Thoracic aorta (tissue), 2 donors: ENCODE results near the gene COLEC12. TPM values are rescaled to one million over a fixed set of nuclear protein-coding genes. Genes with fewer than 3 reads are reported as not detected.

Experiments used
- ATAC-seq: fragments of 150-250 bp; one replicate; pipeline ENCODE4 v1.8.0; 2017; ENCODE audit warnings: low read depth; ENCODE audit not compliant: insufficient number of reproducible peaks, low FRiP score
- DNase-seq: peaks from one replicate; pipeline ENCODE4 v3.0.0-alpha.2; 2020; ENCODE audit warnings: low spot score
- H3K27ac ChIP-seq, 2 donors: fragments of 200-600 bp; sonication (generic); 1 replicate in 1 of 2; 2 replicates in 1 of 2; pipeline ENCODE4 v1.5.1; 2016; ENCODE audit warnings: mild to moderate bottlenecking in 2 of 2, moderate library complexity in 2 of 2
- H3K27me3 ChIP-seq: fragments of 200-600 bp; sonication (generic); replicated peaks from 2 replicates; pipeline ENCODE4 v1.6.0; 2016; ENCODE audit warnings: mild to moderate bottlenecking; ENCODE audit not compliant: insufficient read depth
- H3K36me3 ChIP-seq: fragments of 200-600 bp; sonication (generic); one replicate; pipeline ENCODE4 v1.5.1; 2016
- H3K4me1 ChIP-seq, 2 donors: fragments of 200-600 bp; sonication (generic); 1 replicate in 1 of 2; 2 replicates in 1 of 2; pipeline versions ENCODE4 v1.5.1 to v1.6.0; 2016; ENCODE audit warnings: low read depth in 2 of 2, mild to moderate bottlenecking in 1 of 2; ENCODE audit not compliant: control insufficient read depth in 1 of 2
- H3K4me3 ChIP-seq: fragments of 200-600 bp; sonication (generic); 2 replicates; pipeline ENCODE4 v1.5.1; 2016; ENCODE audit warnings: mild to moderate bottlenecking
- H3K9me3 ChIP-seq: fragments of 200-600 bp; sonication (generic); 2 replicates; pipeline ENCODE4 v1.5.1; 2016
- CTCF ChIP-seq: fragments of 200-600 bp; sonication (generic); IDR thresholded peaks from one replicate; pipeline ENCODE4 v1.5.1; 2019; ENCODE audit warnings: antibody characterized with exemption
- total RNA-seq, 2 donors: library from RNA; depleted of rRNA; stranded (reverse); fragments of >200 nt; gene quantifications; one replicate each; pipeline versions ENCODE4 v1.1.0 to v1.2.3, GENCODE V29; 2016

The COLEC12 gene
- total RNA-seq, 2 donors from 2014 or later, result 19.3 to 21.3 TPM

GRCh38 chr18:332721-333510 lies 167.6 kb downstream of the COLEC12 start:
- DNase-seq, result no peak
- TF ChIP-seq CTCF, result no peak

GRCh38 chr18:332007-332406 lies 168.5 kb downstream of the COLEC12 start:
- ATAC-seq (no peak), DNase-seq (no peak)
- no peaks in the 10 kb centered on the region for H3K4me1 ChIP-seq
- H3K27me3 ChIP-seq, result no peaks in the 10 kb centered on the region
- H3K36me3 ChIP-seq, result no peaks in the 10 kb centered on the region
- H3K27ac ChIP-seq, result no peak overlapping the region
- no peaks in the 10 kb centered on the region for H3K9me3 ChIP-seq
- no peak for TF ChIP-seq CTCF
- no peak overlapping the region for H3K4me3 ChIP-seq

More at GRCh38 chr18:332721-333510, 167.6 kb downstream of the COLEC12 start:
- Histone ChIP-seq H3K4me3 (no peak overlapping the region), H3K9me3 (no peaks in the 10 kb centered on the region), H3K4me1 (no peaks in the 10 kb centered on the region), H3K27me3 (no peaks in the 10 kb centered on the region), H3K27ac (no peak overlapping the region), H3K36me3 (no peaks in the 10 kb centered on the region)
- no peak for ATAC-seq

GRCh38 chr18:331221-331821 lies 169.2 kb downstream of the COLEC12 start:
- Histone ChIP-seq H3K4me1 (no peaks in the 10 kb centered on the region), H3K36me3 (no peaks in the 10 kb centered on the region), H3K4me3 (no peak overlapping the region), H3K27me3 (no peaks in the 10 kb centered on the region), H3K9me3 (no peaks in the 10 kb centered on the region), H3K27ac (no peak overlapping the region)
- TF ChIP-seq CTCF, result no peak
- no peak for DNase-seq
- ATAC-seq, result no peak

- Histone ChIP-seq H3K9me3 (no peaks in the 10 kb centered on the region), H3K27me3 (no peaks in the 10 kb centered on the region), H3K4me1 (no peaks in the 10 kb centered on the region), H3K4me3 (no peak overlapping the region), H3K27ac (no peak overlapping the region), H3K36me3 (no peaks in the 10 kb centered on the region)
- no peak for TF ChIP-seq CTCF
- no peak for ATAC-seq
- no peak for DNase-seq
Observed at GRCh38 chr18:328928-329327, 171.6 kb downstream of the COLEC12 start.

- no peaks in the 10 kb centered on the region for H3K36me3 ChIP-seq
- no peak for ATAC-seq
Observed at GRCh38 chr18:326846-327245, 173.7 kb downstream of the COLEC12 start.

More at GRCh38 chr18:326846-327245, 173.7 kb downstream of the COLEC12 start:
- TF ChIP-seq CTCF, result no peak
- Histone ChIP-seq H3K9me3 (no peaks in the 10 kb centered on the region), H3K4me3 (no peak overlapping the region), H3K4me1 (no peaks in the 10 kb centered on the region), H3K27ac (no peak overlapping the region), H3K27me3 (no peaks in the 10 kb centered on the region)
- no peak for DNase-seq
